Epidermal melanocyte (primary cell): Measurements from ENCODE around the gene TREX2.

Source experiments
- DNase-seq: peaks from one replicate; pipeline ENCODE4 v3.0.0; 2011; ENCODE audit warnings: low spot score; ENCODE audit not compliant: insufficient read length

The TREX2 gene

GRCh38 chrX:153435845-153436244, 10.0 kb downstream of the TREX2 start:
- DNase-seq, result no peak

GRCh38 chrX:153434801-153435200, 11.1 kb downstream of the TREX2 start:
- no peak for DNase-seq

GRCh38 chrX:153433781-153434285, 12.0 kb downstream of the TREX2 start:
- no peak for DNase-seq

DNA sequence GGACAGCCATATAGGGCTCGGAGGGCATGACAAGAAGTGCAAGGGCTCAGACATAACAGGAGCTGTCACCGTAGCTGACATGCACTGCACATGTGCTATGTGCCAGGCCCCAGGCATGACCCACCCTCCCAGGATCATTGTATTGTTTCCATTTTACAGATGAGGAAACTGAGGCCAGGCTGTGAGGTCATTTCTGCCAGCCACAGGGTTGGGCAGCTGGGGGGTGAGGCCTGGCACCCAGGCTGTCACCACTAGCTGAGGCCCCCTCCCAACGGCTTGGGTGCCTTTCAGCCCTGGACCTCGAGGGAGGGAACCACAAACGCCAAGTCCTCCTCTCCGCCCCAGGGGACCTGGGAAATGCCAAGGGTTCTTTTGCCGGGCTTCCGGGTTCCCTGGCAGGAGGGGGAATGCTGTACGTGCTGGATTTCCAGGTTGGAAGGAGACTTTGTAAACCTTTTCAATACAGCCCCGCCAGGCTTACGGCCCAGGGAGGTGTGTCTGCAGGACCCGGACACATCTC, 12.6 kb downstream of the TREX2 start:
- no peak for DNase-seq

- DNase-seq, result no peak
Observed at GRCh38 chrX:153430796-153431195, 15.1 kb downstream of the TREX2 start.

GRCh38 chrX:153426204-153426603, 19.7 kb downstream of the TREX2 start:
- no peak for DNase-seq

DNA sequence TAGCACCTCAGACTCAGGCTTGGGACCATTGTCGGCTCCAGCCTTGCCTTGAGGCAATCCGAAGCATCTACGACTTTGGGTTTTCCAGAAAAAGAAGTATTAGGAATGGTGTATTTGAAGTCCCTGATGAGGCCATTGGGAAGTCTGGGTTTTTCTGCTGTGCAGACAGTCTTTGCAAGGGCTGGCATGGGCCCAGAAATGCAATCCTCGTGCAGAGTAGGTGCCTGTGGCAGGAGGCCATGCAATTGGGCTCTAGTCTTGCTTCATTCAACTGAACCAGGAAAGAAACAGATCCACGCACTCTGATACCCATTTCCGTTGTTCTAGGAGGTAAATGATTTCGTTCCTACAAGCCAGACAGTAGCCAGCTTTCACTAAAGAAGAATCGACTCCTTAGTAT, 22.2 kb downstream of the TREX2 start:
- no peak for DNase-seq

- no peak for DNase-seq
Observed at GRCh38 chrX:153421856-153422255, 24.0 kb downstream of the TREX2 start.

GRCh38 chrX:153420851-153421599, 24.8 kb downstream of the TREX2 start:
- no peak for DNase-seq

DNA sequence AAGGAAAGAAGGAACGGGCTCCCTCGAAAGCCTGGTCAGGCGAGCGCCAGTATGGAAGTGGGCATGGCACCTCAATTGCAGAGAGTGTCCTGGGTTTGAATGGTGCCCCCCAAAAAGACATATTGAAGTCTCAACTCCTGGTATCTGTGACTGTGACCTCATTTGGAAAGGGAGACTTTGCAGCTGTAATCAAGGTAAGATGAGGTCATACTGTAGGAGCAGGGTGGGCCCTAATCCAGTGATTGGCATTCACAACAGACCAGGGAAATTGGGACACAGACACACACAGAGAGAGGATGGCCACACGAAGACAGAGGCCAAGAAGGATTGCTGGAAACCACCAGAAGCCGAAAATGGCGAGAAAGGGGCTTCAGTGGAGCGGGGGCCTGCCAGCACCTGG, 28.2 kb downstream of the TREX2 start:
- no peak for DNase-seq

DNA sequence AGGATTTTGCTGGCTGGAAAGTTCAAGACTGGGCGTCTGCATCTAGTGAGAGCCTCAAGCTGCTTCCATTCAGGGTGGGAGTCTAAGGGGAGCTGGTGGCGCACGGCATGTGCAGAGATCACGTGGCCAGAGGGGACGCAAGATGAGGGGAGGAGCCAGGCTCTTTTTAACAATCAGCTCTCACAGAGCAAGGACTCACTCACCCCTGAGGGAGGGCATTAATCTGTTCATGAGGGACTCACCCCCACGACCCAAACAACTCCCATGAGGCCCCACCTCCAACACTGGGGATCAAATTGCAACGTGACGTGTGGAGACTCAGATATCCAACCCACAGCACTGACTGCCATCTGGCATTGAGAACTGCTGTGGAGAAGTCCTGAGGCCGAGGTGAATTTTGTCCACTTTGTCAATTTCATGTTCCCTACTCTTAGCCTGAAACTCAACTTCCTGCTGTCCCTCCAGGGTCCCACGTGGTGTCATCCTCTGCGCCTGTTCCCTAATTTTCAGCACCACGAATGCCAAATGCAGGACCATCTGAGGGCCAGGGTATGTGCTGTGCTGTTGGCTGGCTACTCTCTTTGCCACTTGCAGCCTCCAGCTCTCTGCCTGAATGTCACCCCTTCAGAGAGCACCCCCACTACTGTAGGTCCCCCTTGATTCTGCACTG, 28.9 kb downstream of the TREX2 start:
- DNase-seq, result no peak

DNA sequence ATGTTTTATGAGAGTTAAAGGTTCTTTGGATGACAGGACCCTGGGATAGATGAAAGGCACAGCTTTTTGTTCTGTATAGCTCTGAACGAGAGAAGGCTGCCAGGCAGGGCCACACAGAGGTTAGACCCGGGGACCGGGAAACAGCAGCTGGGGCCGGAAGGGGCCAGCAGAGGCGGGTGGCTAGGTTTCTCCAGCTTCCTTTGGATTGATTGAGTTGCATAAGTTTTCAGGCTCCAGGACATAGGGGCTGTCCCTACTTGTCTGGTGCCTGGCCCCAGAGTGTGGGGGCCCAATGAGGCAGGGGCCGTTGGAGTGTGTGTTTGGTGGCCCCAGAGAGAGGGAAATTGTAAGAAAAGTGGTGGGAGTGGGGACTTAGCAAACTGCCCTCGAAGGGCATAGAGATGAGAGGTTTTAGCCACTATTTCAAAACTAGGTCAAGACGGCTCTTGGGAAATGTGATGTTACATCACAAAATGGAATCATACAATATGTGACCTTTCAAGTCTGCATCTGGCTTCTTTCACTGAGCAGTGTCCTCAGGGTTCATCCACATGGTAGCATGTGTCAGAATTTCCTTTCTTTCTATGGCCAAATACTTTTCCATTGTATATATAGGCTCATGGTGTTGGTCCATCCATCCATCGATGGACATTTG, 30.9 kb downstream of the TREX2 start:
- no peak for DNase-seq

DNA sequence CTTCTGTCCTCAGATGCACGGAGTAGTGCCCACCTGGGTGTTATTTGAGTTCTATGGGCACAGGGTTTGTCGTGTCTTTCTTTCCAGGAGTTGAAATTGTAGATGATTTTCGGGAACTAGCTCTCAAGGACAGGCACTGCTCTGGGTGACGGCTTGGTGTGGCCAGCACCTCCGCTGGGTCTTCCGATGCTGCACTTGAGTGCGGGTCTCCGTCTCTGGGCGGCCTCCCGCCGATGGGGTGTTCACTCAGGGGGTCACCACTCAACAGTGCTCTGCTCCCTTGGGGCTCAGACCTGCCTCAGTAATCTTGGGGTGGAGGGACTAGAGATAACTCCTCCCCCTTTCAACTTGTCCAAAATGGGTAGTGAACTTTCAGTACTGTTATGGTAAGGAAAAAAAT, 32.1 kb downstream of the TREX2 start:
- DNase-seq, result no peak

- no peak for DNase-seq
Observed at GRCh38 chrX:153412746-153413720, 32.8 kb downstream of the TREX2 start.

DNA sequence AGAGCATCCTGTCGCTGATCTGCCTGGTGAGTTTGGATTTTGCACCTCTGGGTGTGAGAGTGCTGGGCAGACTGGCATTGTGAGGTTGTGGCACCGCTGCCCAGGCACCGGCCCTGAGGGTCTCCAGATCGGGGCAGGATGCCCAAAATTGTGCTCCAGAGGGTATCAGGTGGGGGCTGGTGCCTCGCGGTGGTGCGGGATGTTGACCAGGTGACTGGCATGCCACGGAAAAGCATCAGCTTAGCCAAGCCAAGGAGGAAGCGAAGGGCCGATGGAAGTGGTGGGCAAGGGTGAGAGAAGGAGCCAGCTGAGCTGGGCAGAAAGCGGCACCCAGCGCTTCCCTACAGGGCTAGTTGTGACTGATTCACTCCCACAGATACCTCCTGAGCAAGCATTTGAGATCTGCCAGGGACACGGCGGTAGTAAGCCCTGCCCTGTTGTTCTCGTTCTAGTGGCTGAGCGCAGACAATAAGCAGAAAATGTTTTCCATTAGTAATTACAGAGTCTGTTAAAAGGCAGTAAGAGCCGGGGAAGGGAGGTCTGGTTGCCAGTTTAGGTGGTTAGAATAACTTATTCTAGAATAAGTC, 33.8 kb downstream of the TREX2 start:
- DNase-seq, result no peak

DNA sequence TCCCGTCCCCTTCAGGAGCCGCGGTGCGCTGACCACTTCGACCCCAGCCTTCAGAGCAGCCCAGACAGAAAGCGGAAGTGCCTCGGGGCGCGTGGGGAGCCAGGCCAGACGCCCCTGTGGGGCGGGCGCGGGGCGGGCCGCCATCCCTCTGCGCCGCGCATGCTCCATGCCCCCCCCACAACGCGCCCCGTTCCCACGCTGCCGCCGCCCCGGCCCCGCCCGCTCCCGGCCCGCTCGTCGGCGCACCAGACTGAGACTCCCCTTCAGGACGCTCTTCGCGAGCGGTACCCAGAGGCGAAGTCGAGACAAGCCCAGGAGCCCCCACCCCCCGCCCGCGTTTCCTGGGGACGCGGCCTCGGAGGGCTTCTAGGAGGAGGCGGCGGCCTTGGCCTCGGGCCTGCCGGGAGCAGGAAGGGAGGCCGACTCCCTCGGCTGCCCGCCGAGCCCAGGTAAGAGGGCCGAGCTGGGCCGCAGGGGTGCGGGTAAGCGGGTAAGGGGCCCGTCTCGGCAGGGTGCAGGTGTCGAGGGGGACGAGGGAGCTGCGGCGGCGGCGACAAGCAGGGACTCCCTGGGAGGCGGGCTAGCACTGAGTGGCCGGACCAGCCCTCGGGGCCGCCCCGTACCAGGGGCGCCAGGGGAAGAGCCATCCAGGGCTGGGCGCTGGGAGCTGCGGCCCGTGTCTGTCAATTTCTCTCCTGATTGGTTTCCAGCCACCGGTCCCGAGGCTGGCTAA, 34.4 kb downstream of the TREX2 start, which contains the start of gene ZFP92:
Gene ZFP92 (plus strand): TSS at position 218 of the 733 bp plus-strand sequence. CDS start 6,851 bp downstream, outside the sequence.
- DNase-seq, result no peak

- no peak for DNase-seq
Observed at GRCh38 chrX:153410888-153411254, 35.0 kb downstream of the TREX2 start.

DNA sequence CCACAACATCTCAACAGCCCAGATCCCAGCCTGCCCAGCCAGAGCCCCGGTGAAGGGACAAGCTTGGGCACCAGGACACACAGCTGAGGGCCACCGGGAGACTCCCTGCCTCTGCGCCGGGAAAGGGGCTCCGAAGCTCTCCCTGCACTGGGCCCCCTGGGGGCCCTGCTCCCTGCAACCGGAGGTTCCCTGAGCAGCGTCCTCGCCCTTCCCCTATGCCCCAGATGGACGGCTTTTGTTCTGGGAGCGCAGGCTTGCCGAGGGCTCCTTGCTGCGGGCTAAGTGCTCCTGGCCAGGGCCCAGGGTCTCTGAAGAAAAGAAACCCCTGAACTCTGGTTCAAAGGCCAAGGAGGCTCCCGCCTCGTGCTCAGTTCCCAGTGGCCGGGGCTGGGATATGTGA, 35.5 kb downstream of the TREX2 start:
- no peak for DNase-seq

DNA sequence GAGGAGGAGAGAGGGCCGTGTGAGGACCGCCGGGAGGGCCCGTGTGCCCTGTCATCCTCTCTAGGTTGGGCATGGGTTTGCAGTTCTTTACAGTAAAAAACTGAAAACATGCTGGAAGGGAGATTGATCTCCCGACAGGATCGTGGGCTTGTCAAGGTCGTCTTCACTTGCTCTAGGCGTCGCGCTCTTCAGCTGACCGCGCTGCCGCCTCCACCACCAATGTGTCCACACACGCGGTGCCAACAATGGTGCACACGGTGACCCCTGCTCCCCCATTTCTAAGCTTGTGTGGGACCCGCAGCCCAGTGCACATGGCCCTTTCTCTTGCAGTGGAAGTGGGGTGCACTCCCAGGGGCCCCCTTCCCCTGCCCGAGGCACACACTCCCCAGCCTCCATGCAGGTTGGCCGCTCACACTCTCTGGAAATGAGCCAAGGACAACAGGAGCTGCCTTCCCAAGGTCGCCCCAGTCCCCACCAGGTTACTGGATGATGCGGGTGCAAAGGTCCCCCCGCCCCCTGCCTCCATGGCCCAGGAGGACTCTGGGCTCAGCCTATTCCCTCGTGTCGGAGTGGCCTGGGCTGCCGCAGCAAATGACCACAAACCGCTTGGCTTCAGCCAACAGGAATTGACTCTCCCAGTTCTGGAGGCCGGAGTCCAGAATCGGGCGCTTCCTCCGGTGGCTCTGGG, 36.3 kb downstream of the TREX2 start:
- DNase-seq, result no peak
